ENCODE measurements around the gene RNF208.

Gene RNF208

GRCh38 chr9:137227054-137227852 lies 5.2 kb upstream of the RNF208 start, which contains the start of gene RNF224:
Gene RNF224 (plus strand): TSS chr9:137227502. CDS start chr9:137228336, 834 bp downstream.
- peak; percentile 51 to 81 (median 76) for DNase-seq

- no peak for DNase-seq
These were observed 4.5 kb upstream of the RNF208 start for GRCh38 chr9:137226338-137227053.

GRCh38 chr9:137225699-137226331 lies 3.8 kb upstream of the RNF208 start:
- no peak for DNase-seq

- no peak for DNase-seq
These were observed 3.0 kb upstream of the RNF208 start, which contains the start of gene CYSRT1 for GRCh38 chr9:137224830-137225694. Gene CYSRT1 (plus strand): TSS chr9:137225174. CDS start chr9:137225622, 448 bp downstream.

- DNase-seq, result peak; percentile 96 to 99 (median 98)
These were observed 1.3 kb upstream of the RNF208 start for GRCh38 chr9:137223078-137223970.

- DNase-seq, result peak in 2 of 6 experiments; percentile 11 to 33
These were observed 431 bp downstream of the RNF208 start for GRCh38 chr9:137221506-137222111.

GRCh38 chr9:137221095-137221505 lies 940 bp downstream of the RNF208 start:
- no peak for DNase-seq

- no peak for DNase-seq
These were observed 1.5 kb downstream of the RNF208 start for GRCh38 chr9:137220317-137221094.

GRCh38 chr9:137219757-137220316 lies 2.2 kb downstream of the RNF208 start:
- DNase-seq, result no peak

GRCh38 chr9:137218754-137219271 lies 3.2 kb downstream of the RNF208 start:
- no peak for DNase-seq

- no peak for DNase-seq
These were observed 3.8 kb downstream of the RNF208 start for GRCh38 chr9:137218212-137218753.

GRCh38 chr9:137217276-137218211 lies 4.5 kb downstream of the RNF208 start:
- DNase-seq, result no peak

- DNase-seq, result no peak
These were observed 5.7 kb downstream of the RNF208 start for GRCh38 chr9:137216188-137216965.

GRCh38 chr9:137215196-137215986 lies 6.6 kb downstream of the RNF208 start:
- DNase-seq, result no peak

GRCh38 chr9:137214620-137215019 lies 7.4 kb downstream of the RNF208 start:
- no peak for DNase-seq
